ENCODE results near the gene NR2C2AP.
"Not testable (repeated sequence)": the region's sequence is repeated elsewhere in the genome, so short reads cannot be mapped to it uniquely, and the experiment has no call there.

The NR2C2AP gene

GRCh38 chr19:19223060-19223459 lies 19.8 kb upstream of the NR2C2AP start:
- H3K4me2 ChIP-seq: no peak overlapping the region
- H3K27ac ChIP-seq: no peak overlapping the region
- H3K4me3 ChIP-seq (IDR thresholded peaks at IDR 0.05; ENCODE audit: insufficient read depth, low read depth, low read length): no peak overlapping the region
- H3K27me3 ChIP-seq (ENCODE audit: insufficient read depth, low read depth): peaks cover 6% of the 10 kb centered on the region; the same call in 1 of the 2 replicates
- H3K9ac ChIP-seq: no peak overlapping the region
- H2AFZ ChIP-seq (ENCODE audit: low read depth): no peak overlapping the region
- H3K4me1 ChIP-seq (ENCODE audit: low read depth, poor library complexity, severe bottlenecking): peaks cover 5% of the 10 kb centered on the region
- H4K20me1 ChIP-seq (ENCODE audit: insufficient read depth): no peaks in the 10 kb centered on the region
- no peaks in the 10 kb centered on the region for H3K79me2 ChIP-seq (ENCODE audit: insufficient read depth, low read depth)
- no peak for TF ChIP-seq CTCF (conservative IDR thresholded peaks at IDR 0.05; ENCODE audit: low read depth, low read length)
- H3K36me3 ChIP-seq (ENCODE audit: insufficient read depth): no peaks in the 10 kb centered on the region

GRCh38 chr19:19221000-19221399 lies 17.8 kb upstream of the NR2C2AP start:
- not testable (repeated sequence) for H3K4me2 ChIP-seq

GRCh38 chr19:19218911-19219310 lies 15.7 kb upstream of the NR2C2AP start:
- Histone ChIP-seq H4K20me1 (ENCODE audit: insufficient read depth) (no peaks in the 10 kb centered on the region), H3K4me2 (no peak overlapping the region), H3K4me3 (IDR thresholded peaks at IDR 0.05; ENCODE audit: insufficient read depth, low read depth, low read length) (no peak overlapping the region), H3K4me1 (ENCODE audit: low read depth, poor library complexity, severe bottlenecking) (peaks cover 6% of the 10 kb centered on the region), H3K79me2 (ENCODE audit: insufficient read depth, low read depth) (no peaks in the 10 kb centered on the region), H2AFZ (ENCODE audit: low read depth) (no peak overlapping the region), H3K27me3 (ENCODE audit: insufficient read depth, low read depth) (peaks cover 6% of the 10 kb centered on the region; the same call in 1 of the 2 replicates), H3K36me3 (ENCODE audit: insufficient read depth) (no peaks in the 10 kb centered on the region), H3K27ac (no peak overlapping the region), H3K9ac (no peak overlapping the region)
- TF ChIP-seq CTCF (conservative IDR thresholded peaks at IDR 0.05; ENCODE audit: low read depth, low read length): no peak

More at GRCh38 chr19:19221000-19221399, 17.8 kb upstream of the NR2C2AP start:
- not testable (repeated sequence) for H2AFZ ChIP-seq (ENCODE audit: low read depth); H3K9ac ChIP-seq; H3K27ac ChIP-seq; H3K27me3 ChIP-seq (ENCODE audit: insufficient read depth, low read depth); H3K36me3 ChIP-seq (ENCODE audit: insufficient read depth); H3K4me1 ChIP-seq (ENCODE audit: low read depth, poor library complexity, severe bottlenecking); H3K4me3 ChIP-seq (IDR thresholded peaks at IDR 0.05; ENCODE audit: insufficient read depth, low read depth, low read length); H4K20me1 ChIP-seq (ENCODE audit: insufficient read depth); H3K79me2 ChIP-seq (ENCODE audit: insufficient read depth, low read depth)

GRCh38 chr19:19217099-19217498 lies 13.9 kb upstream of the NR2C2AP start:
- no peak overlapping the region for H3K4me2 ChIP-seq
- TF ChIP-seq CTCF (conservative IDR thresholded peaks at IDR 0.05; ENCODE audit: low read depth, low read length): no peak

GRCh38 chr19:19215792-19216191 lies 12.6 kb upstream of the NR2C2AP start:
- Histone ChIP-seq H3K79me2 (ENCODE audit: insufficient read depth, low read depth) (no peaks in the 10 kb centered on the region), H3K4me1 (ENCODE audit: low read depth, poor library complexity, severe bottlenecking) (peaks cover 6% of the 10 kb centered on the region), H3K27ac (no peak overlapping the region), H3K4me2 (no peak overlapping the region), H3K36me3 (ENCODE audit: insufficient read depth) (no peaks in the 10 kb centered on the region), H3K9ac (no peak overlapping the region), H3K27me3 (ENCODE audit: insufficient read depth, low read depth) (peaks cover 14% of the 10 kb centered on the region; the same call in 1 of the 2 replicates), H2AFZ (ENCODE audit: low read depth) (no peak overlapping the region), H4K20me1 (ENCODE audit: insufficient read depth) (no peaks in the 10 kb centered on the region), H3K4me3 (IDR thresholded peaks at IDR 0.05; ENCODE audit: insufficient read depth, low read depth, low read length) (no peak overlapping the region)
- no peak for TF ChIP-seq CTCF (conservative IDR thresholded peaks at IDR 0.05; ENCODE audit: low read depth, low read length)

More at GRCh38 chr19:19217099-19217498, 13.9 kb upstream of the NR2C2AP start:
- no peak overlapping the region for H3K4me3 ChIP-seq (IDR thresholded peaks at IDR 0.05; ENCODE audit: insufficient read depth, low read depth, low read length)
- peaks cover 6% of the 10 kb centered on the region for H3K4me1 ChIP-seq (ENCODE audit: low read depth, poor library complexity, severe bottlenecking)
- peaks cover 10% of the 10 kb centered on the region; the same call in 1 of the 2 replicates for H3K27me3 ChIP-seq (ENCODE audit: insufficient read depth, low read depth)
- H4K20me1 ChIP-seq (ENCODE audit: insufficient read depth): no peaks in the 10 kb centered on the region
- H3K79me2 ChIP-seq (ENCODE audit: insufficient read depth, low read depth): no peaks in the 10 kb centered on the region
- H3K36me3 ChIP-seq (ENCODE audit: insufficient read depth): no peaks in the 10 kb centered on the region
- H2AFZ ChIP-seq (ENCODE audit: low read depth): no peak overlapping the region
- H3K9ac ChIP-seq: no peak overlapping the region
- H3K27ac ChIP-seq: no peak overlapping the region
